H1 (cell line): ENCODE data around the gene TCHP. TPM values are rescaled to one million over a fixed set of nuclear protein-coding genes. Genes with fewer than 3 reads are reported as not detected.

Source experiments
- CTCF ChIA-PET: fragments of 300-600 bp; sonication (Branson Sonifier 250); formaldehyde crosslinking; loops from one replicate; lab custom pipeline; 2021; ENCODE audit not compliant: partially characterized antibody; lab: Charles Lee
- POLR2A ChIA-PET: fragments of 300-600 bp; sonication (Branson Sonifier 250); formaldehyde crosslinking; loops from one replicate; lab custom pipeline; 2021; ENCODE audit warnings: inconsistent platforms; ENCODE audit not compliant: partially characterized antibody; lab: Charles Lee
- DNase-seq, 2 experiments: peaks; one replicate each; pipeline versions ENCODE4 v3.0.0 to v3.0.0-alpha.2; 2010 to 2022; ENCODE audit warnings: low spot score in 2 of 2, low read depth in 1 of 2, mixed read lengths in 1 of 2
- FAIRE-seq: peaks from 2 replicates; lab custom pipeline; 2011; peaks lifted over from hg19 to GRCh38; lab: Jason Lieb, UNC
- H2AFZ ChIP-seq: 2 replicates; pipeline ENCODE4 v1.8.1; 2012; ENCODE audit warnings: low read length, inconsistent platforms
- H2AK5ac ChIP-seq: 2 replicates; pipeline ENCODE4 v1.6.1; 2013; ENCODE audit warnings: low read depth, low read length
- H2BK120ac ChIP-seq: replicated peaks from 2 replicates; pipeline ENCODE3; 2013; ENCODE audit warnings: low read depth, low read length, inconsistent platforms
- H2BK12ac ChIP-seq: 2 replicates; pipeline ENCODE4 v1.6.1; 2013; ENCODE audit warnings: low read depth, low read length
- H2BK15ac ChIP-seq: 2 replicates; pipeline ENCODE4 v1.6.1; 2013; ENCODE audit warnings: low read length
- H2BK20ac ChIP-seq: 2 replicates; pipeline ENCODE4 v1.6.1; 2013; ENCODE audit warnings: low read length
- H2BK5ac ChIP-seq: 2 replicates; pipeline ENCODE4 v1.6.1; 2013; ENCODE audit warnings: low read depth, low read length
- H3K14ac ChIP-seq: 2 replicates; pipeline ENCODE4 v1.6.1; 2013; ENCODE audit warnings: inconsistent platforms; ENCODE audit not compliant: insufficient read length
- H3K18ac ChIP-seq: 2 replicates; pipeline ENCODE4 v1.6.1; 2013; ENCODE audit warnings: low read length; ENCODE audit errors: extremely low read depth
- H3K23ac ChIP-seq: 2 replicates; pipeline ENCODE4 v1.6.1; 2013; ENCODE audit warnings: inconsistent platforms; ENCODE audit not compliant: insufficient read length
- H3K23me2 ChIP-seq: 2 replicates; pipeline ENCODE4 v1.6.1; 2013; ENCODE audit warnings: low read depth, low read length
- H3K27ac ChIP-seq: 2 replicates; pipeline ENCODE4 v1.6.1; 2011; ENCODE audit warnings: low read depth, low read length, inconsistent platforms
- H3K27me3 ChIP-seq, 4 experiments: replicated peaks in 1 of 4; 1 replicate in 1 of 4; 2 replicates in 3 of 4; pipeline versions ENCODE4 v1.6.1 to v1.8.1; 2011 to 2013; ENCODE audit warnings: low read length in 3 of 4, mild to moderate bottlenecking in 3 of 4, inconsistent platforms in 2 of 4, mixed read lengths in 2 of 4, moderate library complexity in 1 of 4; ENCODE audit not compliant: control insufficient read depth in 3 of 4, insufficient read depth in 3 of 4; ENCODE audit errors: extremely low read depth in 1 of 4
- H3K36me3 ChIP-seq, 4 experiments: 2 replicates each; pipeline versions ENCODE4 v1.6.1 to v1.8.1; 2011 to 2013; ENCODE audit warnings: mild to moderate bottlenecking in 4 of 4, low read length in 3 of 4, moderate library complexity in 2 of 4, control low read depth in 1 of 4, inconsistent platforms in 1 of 4; ENCODE audit not compliant: insufficient read depth in 4 of 4, control insufficient read depth in 2 of 4
- H3K4ac ChIP-seq: replicated peaks from 2 replicates; pipeline ENCODE3; 2013; ENCODE audit warnings: low read length, low read depth, mixed read lengths, inconsistent platforms; ENCODE audit not compliant: insufficient read length
- H3K4me1 ChIP-seq, 4 experiments: replicated peaks in 1 of 4; 1 replicate in 1 of 4; 2 replicates in 3 of 4; pipeline versions ENCODE4 v1.6.1 to v1.8.1; 2011 to 2013; ENCODE audit warnings: low read length in 3 of 4, inconsistent platforms in 2 of 4, mixed read lengths in 1 of 4; ENCODE audit not compliant: insufficient read depth in 4 of 4, control insufficient read depth in 3 of 4
- H3K4me2 ChIP-seq, 2 experiments: 2 replicates each; pipeline versions ENCODE4 v1.6.1 to v1.8.1; 2011 to 2013; ENCODE audit warnings: low read depth in 2 of 2, low read length in 2 of 2, control low read depth in 1 of 2, inconsistent platforms in 1 of 2, mild to moderate bottlenecking in 1 of 2; ENCODE audit not compliant: insufficient read depth in 1 of 2
- H3K4me3 ChIP-seq, 4 experiments: fragments of 200-600, 300-600 bp in 1 of 4; sonication (generic), shearing (Covaris generic), sonication (Bioruptor Twin) in 1 of 4; 2 replicates each; pipeline versions ENCODE4 v1.5.1 to v1.8.1; 2011 to 2016; ENCODE audit warnings: low read length in 4 of 4, low read depth in 3 of 4, control low read depth in 2 of 4, inconsistent platforms in 2 of 4, mild to moderate bottlenecking in 2 of 4, mixed read lengths in 1 of 4, moderate library complexity in 1 of 4; ENCODE audit not compliant: insufficient read depth in 2 of 4; ENCODE audit errors: extremely low read depth in 1 of 4
- H3K56ac ChIP-seq: replicated peaks from 2 replicates; pipeline ENCODE3; 2013; ENCODE audit warnings: low read depth, mild to moderate bottlenecking, mixed read lengths, low read length, inconsistent platforms; ENCODE audit not compliant: insufficient read length
- H3K79me1 ChIP-seq: 2 replicates; pipeline ENCODE4 v1.6.1; 2013; ENCODE audit warnings: low read depth, low read length, control low read depth
- H3K79me2 ChIP-seq, 2 experiments: 2 replicates each; pipeline versions ENCODE4 v1.6.1 to v1.8.1; 2012 to 2013; ENCODE audit warnings: low read length in 2 of 2, mild to moderate bottlenecking in 2 of 2, inconsistent platforms in 1 of 2; ENCODE audit not compliant: insufficient read depth in 2 of 2, control insufficient read depth in 1 of 2
- H3K9ac ChIP-seq, 4 experiments: replicated peaks in 1 of 4; 1 replicate in 1 of 4; 2 replicates in 3 of 4; pipeline versions ENCODE4 v1.6.1 to v1.8.1; 2011 to 2013; ENCODE audit warnings: low read depth in 3 of 4, low read length in 3 of 4, control low read depth in 2 of 4, mild to moderate bottlenecking in 2 of 4, moderate library complexity in 2 of 4, inconsistent platforms in 1 of 4; ENCODE audit errors: extremely low read depth in 1 of 4
- H3K9me3 ChIP-seq, 2 experiments: 2 replicates each; pipeline versions ENCODE4 v1.6.1 to v1.8.1; 2012 to 2013; ENCODE audit warnings: mild to moderate bottlenecking in 2 of 2, moderate library complexity in 2 of 2, control low read depth in 1 of 2, inconsistent platforms in 1 of 2, low read depth in 1 of 2, low read length in 1 of 2, mixed read lengths in 1 of 2; ENCODE audit not compliant: insufficient read depth in 2 of 2
- H4K20me1 ChIP-seq, 2 experiments: replicated peaks in 1 of 2; 2 replicates each; pipeline versions ENCODE3 to v1.8.1; 2011 to 2013; ENCODE audit warnings: inconsistent platforms in 2 of 2, low read length in 2 of 2, mild to moderate bottlenecking in 1 of 2; ENCODE audit not compliant: insufficient read depth in 2 of 2, control insufficient read depth in 1 of 2
- H4K5ac ChIP-seq: 2 replicates; pipeline ENCODE4 v1.6.1; 2013; ENCODE audit warnings: low read length, low read depth, mixed read lengths, inconsistent platforms; ENCODE audit not compliant: insufficient read length
- H4K8ac ChIP-seq: 2 replicates; pipeline ENCODE4 v1.8.0; 2013; ENCODE audit warnings: mild to moderate bottlenecking, moderate library complexity, low read length, inconsistent platforms; ENCODE audit not compliant: insufficient read depth; ENCODE audit errors: extremely low read depth
- H4K91ac ChIP-seq: replicated peaks from 2 replicates; pipeline ENCODE3; 2013; ENCODE audit warnings: low read length, mixed read lengths, inconsistent platforms; ENCODE audit not compliant: insufficient read length
- JUND ChIP-seq: IDR thresholded peaks from 2 replicates; pipeline ENCODE4 v1.6.1; 2011; ENCODE audit warnings: mild to moderate bottlenecking, improper control_type of control experiment, low read length
- TBP ChIP-seq: IDR thresholded peaks from 2 replicates; pipeline ENCODE4 v1.6.1; 2011; ENCODE audit warnings: low read depth, low read length, improper control_type of control experiment
- WGBS, 2 experiments: shearing (Covaris generic) in 1 of 2; methylation state at CpG; one replicate each; pipeline versions ENCODE4 v1.1.6 to v1.1.7; 2013 to 2015; ENCODE audit warnings: low lambda C conversion rate in 2 of 2, mixed read lengths in 2 of 2, inconsistent platforms in 1 of 2, low coverage in 1 of 2, missing lambda C conversion rate in 1 of 2; ENCODE audit not compliant: insufficient replicate concordance in 2 of 2, insufficient coverage in 1 of 2, insufficient read length in 1 of 2; ENCODE audit errors: extremely low coverage in 1 of 2, missing lambda C conversion rate in 1 of 2; 5-methylcytosine and 5-hydroxymethylcytosine counted together
- polyA plus RNA-seq, 7 experiments: library from polyadenylated mRNA; depleted of rRNA in 3 of 7; stranded (reverse) in 5 of 7; unstranded in 2 of 7; fragments of >200 nt in 5 of 7; fragments of 200-250 nt in 2 of 7; gene quantifications; 1 replicate in 5 of 7; 2 replicates in 1 of 7; 4 replicates in 1 of 7; pipeline versions ENCODE4 v1.2.1 to v1.2.3, GENCODE V29; 2011 to 2013; ENCODE audit warnings: missing spikeins in 2 of 7, mixed read lengths in 2 of 7
- total RNA-seq: library from RNA; stranded (reverse); fragmentation: NEBNext Ultra II Directional; extraction: Animal tissue kit (Norgen Biotek cat#: 25700); gene quantifications from 2 replicates; pipeline ENCODE4 v1.2.1, GENCODE V29; 2021

TCHP gene
- total and polyA plus RNA-seq, 2 of the 8 experiments (the other 6 are each of a cell fraction or from before 2014, with no cell fraction given): 2.8 to 4.5 TPM

DNA sequence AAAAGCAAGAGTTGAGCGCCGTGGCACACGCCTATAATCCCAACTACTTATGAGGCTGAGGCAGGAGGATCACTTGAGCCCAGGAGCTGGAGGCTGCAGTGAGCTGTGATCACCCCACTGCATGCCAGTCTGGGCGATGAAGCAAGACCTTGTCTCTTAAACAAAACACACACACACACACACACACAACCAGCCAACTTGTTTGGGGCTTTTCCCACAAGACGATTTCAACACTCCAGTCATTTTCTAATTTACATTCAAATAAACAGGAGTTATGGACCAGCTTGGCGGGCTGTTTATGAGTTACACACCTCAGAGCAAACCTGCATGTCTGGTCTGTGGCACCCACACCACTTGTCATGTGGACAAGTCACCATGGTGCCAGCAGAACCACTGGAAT is 26.4 kb upstream of the TCHP start:
- Histone ChIP-seq H3K23ac (no peak overlapping the region), H2BK12ac (no peak overlapping the region), H4K8ac (no peak overlapping the region), H2BK5ac (no peak overlapping the region), H3K36me3 (no peaks in the 10 kb centered on the region), H3K27me3 (no peaks in the 10 kb centered on the region), H3K23me2 (no peaks in the 10 kb centered on the region), H2BK120ac (no peak overlapping the region), H2AK5ac (no peak overlapping the region), H3K27ac (no peak overlapping the region), H3K14ac (no peak overlapping the region), H4K5ac (no peak overlapping the region), H3K79me1 (peaks cover 8% of the 10 kb centered on the region; the same call in 1 of the 2 replicates), H2BK20ac (no peak overlapping the region), H3K56ac (no peak overlapping the region), H3K18ac (no peak overlapping the region), H4K20me1 (peaks cover 3 to 7% of the 10 kb centered on the region in 2 experiments), H3K79me2 (peaks cover 0 to 27% of the 10 kb centered on the region in 2 experiments; a peak in 2 of 4 replicates), H3K4me3 (no peak overlapping the region), H3K9me3 (no peaks in the 10 kb centered on the region), H2AFZ (no peak overlapping the region), H3K4me2 (no peak overlapping the region), H4K91ac (no peak overlapping the region), H3K4ac (no peak overlapping the region), H3K4me1 (peaks cover 0 to 6% (median 4%) of the 10 kb centered on the region in 4 experiments; a peak in 4 of 7 replicates), H3K9ac (no peak overlapping the region), H2BK15ac (no peak overlapping the region)
- ChIA-PET CTCF (interaction anchor here (1.0 to 5.0 kb wide), 3 partner anchors 14 to 37 kb away, joined by 3 to 27 read pairs (median 4); no protein-coding TSS in a partner anchor), POLR2A (no interaction called here)
- 88% methylated on average over 6 of the region's 6 CpGs; no CpG with 5 or more reads in 1 of the 2 experiments for WGBS, 2 experiments
- DNase-seq: no peak
- no peak for TF ChIP-seq JUND
- no peak for TF ChIP-seq TBP
- FAIRE-seq: no peak
